Retinal pigment epithelial cell (primary cell): ENCODE data around the gene NPAS3.

Experiments
- DNase-seq: peaks from one replicate; pipeline ENCODE4 v3.0.0-alpha.2; 2010; ENCODE audit warnings: low read depth
- H3K4me3 ChIP-seq: 2 replicates; pipeline ENCODE4 v1.5.1; 2011; ENCODE audit warnings: mild to moderate bottlenecking, low read length, control low read depth, moderate library complexity
- TF ChIP-seq, protein P1 (sequence below): conservative IDR thresholded peaks from 2 replicates; pipeline ENCODE4 v1.5.1; 2011; ENCODE audit warnings: low read depth, low read length, control low read depth, inconsistent platforms

Gene NPAS3

DNA sequence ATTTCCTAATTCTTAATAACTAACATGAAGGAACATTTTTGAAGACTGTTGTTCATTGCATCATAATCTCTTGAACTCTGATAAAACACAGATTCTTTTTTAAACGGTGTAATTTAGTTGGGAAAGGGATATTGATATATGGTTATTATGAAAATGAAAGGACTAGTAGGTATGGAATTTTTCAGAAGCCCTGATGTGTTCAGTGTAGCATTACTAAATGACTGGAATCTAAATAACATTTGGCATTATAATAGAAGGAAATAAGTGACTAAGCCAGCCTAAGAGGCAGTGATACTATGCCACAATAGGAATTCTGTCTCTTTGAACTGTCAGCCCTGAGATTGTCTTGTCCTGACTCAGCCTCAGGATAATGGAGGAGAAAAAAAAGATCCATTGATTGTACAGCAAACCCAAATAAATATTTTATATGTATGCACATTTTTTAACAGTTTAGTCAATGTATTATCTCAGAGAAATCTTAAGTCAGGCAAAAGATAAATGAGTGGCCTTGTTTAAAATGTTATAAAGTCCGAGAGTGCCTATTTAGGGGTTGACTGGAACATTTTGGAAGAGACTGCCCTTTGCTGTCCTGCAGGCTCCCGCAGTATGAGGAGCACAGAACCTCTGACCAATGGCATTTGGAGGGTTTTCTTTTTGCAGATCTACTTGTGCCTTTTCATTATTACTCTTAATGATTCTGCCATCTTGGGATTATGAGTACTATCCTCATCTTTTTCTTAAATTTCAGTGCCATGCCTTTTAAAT is 741.0 kb downstream of the NPAS3 start:
- no peak overlapping the region for H3K4me3 ChIP-seq
- TF ChIP-seq, protein P1, sequence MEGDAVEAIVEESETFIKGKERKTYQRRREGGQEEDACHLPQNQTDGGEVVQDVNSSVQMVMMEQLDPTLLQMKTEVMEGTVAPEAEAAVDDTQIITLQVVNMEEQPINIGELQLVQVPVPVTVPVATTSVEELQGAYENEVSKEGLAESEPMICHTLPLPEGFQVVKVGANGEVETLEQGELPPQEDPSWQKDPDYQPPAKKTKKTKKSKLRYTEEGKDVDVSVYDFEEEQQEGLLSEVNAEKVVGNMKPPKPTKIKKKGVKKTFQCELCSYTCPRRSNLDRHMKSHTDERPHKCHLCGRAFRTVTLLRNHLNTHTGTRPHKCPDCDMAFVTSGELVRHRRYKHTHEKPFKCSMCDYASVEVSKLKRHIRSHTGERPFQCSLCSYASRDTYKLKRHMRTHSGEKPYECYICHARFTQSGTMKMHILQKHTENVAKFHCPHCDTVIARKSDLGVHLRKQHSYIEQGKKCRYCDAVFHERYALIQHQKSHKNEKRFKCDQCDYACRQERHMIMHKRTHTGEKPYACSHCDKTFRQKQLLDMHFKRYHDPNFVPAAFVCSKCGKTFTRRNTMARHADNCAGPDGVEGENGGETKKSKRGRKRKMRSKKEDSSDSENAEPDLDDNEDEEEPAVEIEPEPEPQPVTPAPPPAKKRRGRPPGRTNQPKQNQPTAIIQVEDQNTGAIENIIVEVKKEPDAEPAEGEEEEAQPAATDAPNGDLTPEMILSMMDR, result no peak
- peak; percentile 77 for DNase-seq

DNA sequence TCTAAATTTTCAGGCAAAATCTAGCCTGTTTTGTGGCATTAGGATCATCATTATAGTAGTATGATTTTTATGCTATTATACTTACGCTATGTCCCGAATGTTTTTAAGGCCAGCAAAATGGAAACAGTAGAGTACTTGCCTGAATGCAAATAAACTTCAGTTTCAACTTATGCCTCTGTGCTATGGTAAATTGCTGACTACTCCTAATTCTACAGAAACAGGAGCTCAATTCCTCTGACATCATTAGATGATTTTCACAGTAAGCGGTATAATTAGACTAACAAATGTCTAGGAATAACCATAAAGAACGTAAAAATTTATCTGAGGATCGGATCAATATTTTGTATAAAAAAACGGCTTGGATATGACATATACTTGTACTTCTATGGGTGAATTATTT is 742.2 kb downstream of the NPAS3 start:
- no peak overlapping the region for H3K4me3 ChIP-seq
- TF ChIP-seq, protein P1, result no peak
- DNase-seq, result no peak

DNA sequence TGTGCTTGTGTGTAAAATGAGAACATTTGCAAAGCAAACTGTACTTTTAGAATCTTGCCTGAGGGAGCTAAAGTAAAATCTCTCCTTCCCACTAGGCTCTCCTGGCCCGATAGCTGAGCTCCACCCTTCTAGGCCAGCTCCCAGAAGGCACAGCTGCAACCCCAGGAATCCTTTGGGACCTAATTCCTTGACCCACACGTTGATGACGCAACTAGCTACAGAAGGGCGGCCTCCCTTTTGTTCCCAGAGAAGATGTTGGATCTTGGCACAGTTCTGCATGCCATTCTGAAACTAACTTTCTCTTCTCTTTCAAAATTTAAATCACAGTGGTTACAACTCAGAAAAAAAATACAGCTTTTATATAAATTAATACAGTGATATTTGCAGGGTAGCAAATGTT is 744.1 kb downstream of the NPAS3 start:
- TF ChIP-seq, protein P1, result no peak
- no peak overlapping the region for H3K4me3 ChIP-seq
- no peak for DNase-seq

GRCh38 chr14:33685026-33685425 is 746.3 kb downstream of the NPAS3 start:
- TF ChIP-seq, protein P1, result no peak
- no peak overlapping the region for H3K4me3 ChIP-seq
- DNase-seq, result no peak

DNA sequence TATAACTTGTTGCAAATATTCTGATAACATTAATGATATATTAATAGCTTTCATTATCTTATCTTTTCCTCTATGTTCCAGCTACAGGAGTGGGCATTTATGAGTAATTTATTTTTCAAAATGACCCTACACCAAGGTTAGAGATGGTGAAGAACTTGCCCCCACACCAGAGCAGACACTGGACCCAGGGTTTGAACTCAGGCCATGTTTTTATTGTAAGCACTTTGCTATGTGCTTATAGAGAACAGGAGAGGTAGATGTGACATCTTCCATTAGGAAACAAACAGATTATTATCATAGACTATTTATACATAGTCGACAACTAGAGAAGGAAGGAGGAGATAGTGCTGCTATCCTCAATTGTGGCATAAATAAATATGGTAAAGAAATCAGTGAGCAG is 747.0 kb downstream of the NPAS3 start:
- TF ChIP-seq, protein P1, result no peak
- H3K4me3 ChIP-seq, result no peak overlapping the region
- no peak for DNase-seq

DNA sequence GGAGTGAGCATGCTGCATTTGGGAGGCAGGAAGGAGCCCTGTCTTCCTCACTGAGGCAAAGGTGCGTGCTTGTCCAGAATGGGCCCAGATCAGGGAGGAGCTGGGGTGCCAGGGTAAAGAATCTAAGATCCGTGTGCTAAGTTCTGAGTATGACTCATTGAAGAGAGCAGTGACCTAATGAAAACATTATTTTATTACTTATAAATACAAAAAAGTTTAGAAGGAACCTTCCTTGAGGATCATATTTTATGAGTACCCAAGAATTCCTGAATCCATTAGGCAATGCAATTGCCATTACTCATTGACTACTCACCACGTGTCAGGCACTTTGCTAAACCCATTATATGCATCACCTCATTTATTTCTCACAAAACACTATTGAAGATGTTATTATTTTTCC is 747.5 kb downstream of the NPAS3 start:
- TF ChIP-seq, protein P1, result no peak
- H3K4me3 ChIP-seq, result no peak overlapping the region
- no peak for DNase-seq

- no peak for DNase-seq
- TF ChIP-seq, protein P1, result no peak
- H3K4me3 ChIP-seq, result no peak overlapping the region
Observed at GRCh38 chr14:33686856-33687255, 748.2 kb downstream of the NPAS3 start.
